Esophagus squamous epithelium (tissue), 5 donors: ENCODE data around the gene RPS6KC1. TPM values are rescaled to one million over a fixed set of nuclear protein-coding genes. Genes with fewer than 3 reads are reported as not detected.

Source experiments
- DNase-seq: peaks from one replicate; lab custom pipeline; 2025; lab: John Stamatoyannopoulos, UW
- H3K27ac ChIP-seq, 4 donors: fragments of 200-600 bp; sonication (generic); one replicate each; pipeline ENCODE4 v1.5.1; 2016 to 2019; ENCODE audit warnings: mild to moderate bottlenecking in 1 of 4
- H3K27me3 ChIP-seq, 4 donors: fragments of 200-600 bp; sonication (generic); 1 replicate in 3 of 4; 2 replicates in 1 of 4; pipeline versions ENCODE4 v1.5.1 to v1.6.0; 2017 to 2021; ENCODE audit warnings: antibody characterized with exemption in 1 of 4
- H3K36me3 ChIP-seq, 3 donors: fragments of 200-600 bp; sonication (generic); one replicate each; pipeline ENCODE4 v1.5.1; 2016 to 2019
- H3K4me1 ChIP-seq, 3 donors: fragments of 200-600 bp; sonication (generic); one replicate each; pipeline ENCODE4 v1.5.1; 2017 to 2019
- H3K4me3 ChIP-seq, 4 donors: fragments of 200-600 bp; sonication (generic); 1 replicate in 3 of 4; 2 replicates in 1 of 4; pipeline ENCODE4 v1.5.1; 2016 to 2019; ENCODE audit warnings: mild to moderate bottlenecking in 2 of 4, moderate library complexity in 1 of 4
- H3K9me3 ChIP-seq, 3 donors: fragments of 200-600 bp; sonication (generic); one replicate each; pipeline ENCODE4 v1.5.1; 2016 to 2019
- CTCF ChIP-seq, 6 experiments: fragments of 450-650 bp in 4 of 6; fragments of 200-600 bp in 2 of 6; sonication (generic) in 2 of 6; IDR thresholded peaks; one replicate each; pipeline ENCODE4 v1.5.1; 2016 to 2019; ENCODE audit warnings: antibody characterized with exemption in 6 of 6, mild to moderate bottlenecking in 4 of 6, moderate library complexity in 4 of 6
- POLR2A ChIP-seq, 4 donors: fragments of 450-650 bp; IDR thresholded peaks; one replicate each; pipeline ENCODE4 v1.6.1; 2017; ENCODE audit warnings: antibody characterized with exemption in 4 of 4, mild to moderate bottlenecking in 4 of 4, moderate library complexity in 3 of 4
- WGBS, 2 donors: methylation state at CpG; one replicate each; pipeline ENCODE4 v1.1.5; 2018; 5-methylcytosine and 5-hydroxymethylcytosine counted together
- intact Hi-C: fragments of 100-400 bp; cut with DNase I; formaldehyde crosslinking; loops from one replicate; pipeline ENCODE4 v1.15.0; 2022
- total RNA-seq, 4 donors: library from RNA; depleted of rRNA; stranded (reverse); fragments of >200 nt; gene quantifications; one replicate each; pipeline ENCODE4 v1.1.0, GENCODE V29; 2016
- donor health status: DM: yes; HTN: yes; CAD: no.

Gene RPS6KC1
- total RNA-seq, 4 donors from 2014 or later: 7.4 to 16.8 (median 13.7) TPM

GRCh38 chr1:213049232-213049631 is 1.8 kb upstream of the RPS6KC1 start:
- no peak overlapping the region for H3K27ac ChIP-seq
- no peak for TF ChIP-seq CTCF (IDR thresholded peaks at IDR 0.05)
- no peak for TF ChIP-seq POLR2A (IDR thresholded peaks at IDR 0.05)
- peaks cover 0 to 52% (median 0%) of the 10 kb centered on the region in 4 donors for H3K27me3 ChIP-seq
- 56 to 78% methylated on average over 1 of the region's 1 CpG for WGBS, 2 donors
- H3K4me3 ChIP-seq: no peak overlapping the region
- H3K4me1 ChIP-seq: peaks cover 0 to 21% (median 14%) of the 10 kb centered on the region in 3 donors
- intact Hi-C loops: no loop called here
- H3K9me3 ChIP-seq: no peaks in the 10 kb centered on the region
- no peak for DNase-seq
- H3K36me3 ChIP-seq: no peaks in the 10 kb centered on the region

- no peak for TF ChIP-seq POLR2A (IDR thresholded peaks at IDR 0.05)
- TF ChIP-seq CTCF (IDR thresholded peaks at IDR 0.05): no peak
- H3K9me3 ChIP-seq: no peaks in the 10 kb centered on the region
- no peak for DNase-seq
- H3K27ac ChIP-seq: peak overlapping the region; percentile 76 to 90 (median 88)
- H3K4me3 ChIP-seq: peak overlapping the region; percentile 80 to 96 (median 91)
- H3K36me3 ChIP-seq: no peaks in the 10 kb centered on the region
- H3K27me3 ChIP-seq: peaks cover 0 to 37% (median 0%) of the 10 kb centered on the region in 4 donors
- WGBS, 2 donors: 44 to 58% methylated on average over 8 to 11 of the region's 15 CpGs
- peaks cover 0 to 21% (median 14%) of the 10 kb centered on the region in 3 donors for H3K4me1 ChIP-seq
- intact Hi-C loops: no loop called here
These were observed 305 bp upstream of the RPS6KC1 start for GRCh38 chr1:213050745-213051126.

- WGBS, 2 donors: 16 to 22% methylated on average over 2 of the region's 2 CpGs
- TF ChIP-seq POLR2A (IDR thresholded peaks at IDR 0.05) (no peak), CTCF (IDR thresholded peaks at IDR 0.05) (no peak)
These were observed 801 bp downstream of the RPS6KC1 start for GRCh38 chr1:213051881-213052202.

GRCh38 chr1:213053455-213053854 is 2.4 kb downstream of the RPS6KC1 start:
- Histone ChIP-seq H3K36me3 (no peaks in the 10 kb centered on the region), H3K27ac (no peak overlapping the region), H3K9me3 (no peaks in the 10 kb centered on the region), H3K4me3 (no peak overlapping the region), H3K4me1 (peaks cover 0 to 21% (median 14%) of the 10 kb centered on the region in 3 donors), H3K27me3 (peaks cover 0 to 11% (median 0%) of the 10 kb centered on the region in 4 donors)
- intact Hi-C loops: no loop called here
- TF ChIP-seq POLR2A (IDR thresholded peaks at IDR 0.05): no peak
- TF ChIP-seq CTCF (IDR thresholded peaks at IDR 0.05): no peak
- DNase-seq: no peak

More at GRCh38 chr1:213051881-213052202, 801 bp downstream of the RPS6KC1 start:
- H3K27ac ChIP-seq: peak overlapping the region in 2 of 4 donors; percentile 87 to 88
- H3K4me1 ChIP-seq: peaks cover 0 to 21% (median 14%) of the 10 kb centered on the region in 3 donors
- H3K4me3 ChIP-seq: peak overlapping the region; percentile 80 to 96 (median 91)
- H3K27me3 ChIP-seq: peaks cover 0 to 27% (median 0%) of the 10 kb centered on the region in 4 donors
- no peaks in the 10 kb centered on the region for H3K9me3 ChIP-seq
- intact Hi-C loops: no loop called here
- no peaks in the 10 kb centered on the region for H3K36me3 ChIP-seq
- no peak for DNase-seq

GRCh38 chr1:213054142-213054541 is 3.1 kb downstream of the RPS6KC1 start:
- DNase-seq: no peak
- Histone ChIP-seq H3K4me1 (peaks cover 0 to 21% (median 14%) of the 10 kb centered on the region in 3 donors), H3K36me3 (no peaks in the 10 kb centered on the region), H3K9me3 (no peaks in the 10 kb centered on the region), H3K27ac (no peak overlapping the region), H3K4me3 (no peak overlapping the region), H3K27me3 (peaks cover 0 to 4% (median 0%) of the 10 kb centered on the region in 4 donors)
- intact Hi-C loops: no loop called here
- 71 to 74% methylated on average over 2 of the region's 2 CpGs for WGBS, 2 donors
- TF ChIP-seq CTCF (IDR thresholded peaks at IDR 0.05): no peak
